Common myeloid progenitor, CD34-positive (primary cell): ENCODE results near the gene ATP5F1D.
A peak's percentile ranks its signal among the peaks of the same experiment; 100 is the strongest.

Experiments used
- CTCF ChIA-PET: fragments of 350-600 bp; sonication (Branson Sonifier 250); formaldehyde crosslinking; loops from one replicate; lab custom pipeline; 2021; ENCODE audit warnings: antibody characterized with exemption; lab: Charles Lee
- POLR2A ChIA-PET: fragments of 350-600 bp; sonication (Branson Sonifier 250); formaldehyde crosslinking; loops from one replicate; lab custom pipeline; 2021; ENCODE audit warnings: antibody characterized with exemption; lab: Charles Lee
- DNase-seq, 3 donors: peaks; one replicate each; pipeline versions ENCODE4 v3.0.0 to v3.0.0-alpha.2; 2013
- H3K27ac ChIP-seq, 2 experiments: 1 replicate in 1 of 2; 2 replicates in 1 of 2; pipeline ENCODE4 v1.7.0; 2013; ENCODE audit warnings: inconsistent platforms in 2 of 2, low read length in 2 of 2, mild to moderate bottlenecking in 2 of 2, low read depth in 1 of 2, moderate library complexity in 1 of 2; ENCODE audit not compliant: severe bottlenecking in 2 of 2, insufficient read depth in 1 of 2, poor library complexity in 1 of 2
- H3K27me3 ChIP-seq, 5 experiments: replicated peaks in 2 of 5; 1 replicate in 3 of 5; 2 replicates in 2 of 5; pipeline versions ENCODE4 v1.6.1 to v1.7.0; 2013; ENCODE audit warnings: low read length in 4 of 5, mild to moderate bottlenecking in 2 of 5, moderate library complexity in 2 of 5, inconsistent platforms in 1 of 5; ENCODE audit not compliant: insufficient read depth in 5 of 5, control insufficient read depth in 4 of 5
- H3K36me3 ChIP-seq, 4 experiments: 1 replicate in 2 of 4; 2 replicates in 2 of 4; pipeline versions ENCODE4 v1.6.1 to v1.7.0; 2013; ENCODE audit warnings: low read length in 3 of 4, control low read depth in 1 of 4, mild to moderate bottlenecking in 1 of 4; ENCODE audit not compliant: control insufficient read depth in 4 of 4, insufficient read depth in 4 of 4
- H3K4me1 ChIP-seq, 4 experiments: 1 replicate in 3 of 4; 2 replicates in 1 of 4; pipeline versions ENCODE4 v1.6.1 to v1.7.1; 2013; ENCODE audit warnings: low read length in 3 of 4, mild to moderate bottlenecking in 3 of 4, control low read depth in 1 of 4, inconsistent platforms in 1 of 4, moderate library complexity in 1 of 4; ENCODE audit not compliant: control insufficient read depth in 4 of 4, insufficient read depth in 4 of 4; ENCODE audit errors: control extremely low read depth in 1 of 4
- H3K4me3 ChIP-seq, 7 experiments: 1 replicate in 4 of 7; 2 replicates in 3 of 7; pipeline versions ENCODE4 v1.5.1 to v1.7.0; 2013; ENCODE audit warnings: mild to moderate bottlenecking in 7 of 7, low read length in 6 of 7, moderate library complexity in 6 of 7, inconsistent platforms in 2 of 7, low read depth in 2 of 7, control low read depth in 1 of 7; ENCODE audit not compliant: insufficient read depth in 4 of 7, control insufficient read depth in 1 of 7; ENCODE audit errors: extremely low read depth in 1 of 7
- H3K9me3 ChIP-seq, 5 experiments: 1 replicate in 4 of 5; 2 replicates in 1 of 5; pipeline versions ENCODE4 v1.6.1 to v1.7.1; 2013; ENCODE audit warnings: low read length in 4 of 5, mild to moderate bottlenecking in 2 of 5, inconsistent platforms in 1 of 5, low read depth in 1 of 5, moderate library complexity in 1 of 5; ENCODE audit not compliant: control insufficient read depth in 4 of 5, insufficient read depth in 2 of 5; ENCODE audit errors: control extremely low read depth in 1 of 5
- WGBS: methylation state at CpG from one replicate; pipeline ENCODE4 v1.1.5; 2013; ENCODE audit not compliant: insufficient coverage; 5-methylcytosine and 5-hydroxymethylcytosine counted together

Gene ATP5F1D

GRCh38 chr19:1273263-1274041 is 31.9 kb downstream of the ATP5F1D start:
- peaks cover 2 to 55% (median 41%) of the 10 kb centered on the region in 4 experiments for H3K36me3 ChIP-seq
- DNase-seq = no peak
- WGBS = 93% methylated on average over 21 of the region's 25 CpGs
- POLR2A ChIA-PET = interaction anchor here (1.8 kb wide), 1 partner anchor 29 kb away, joined by 5 read pairs; no protein-coding TSS in a partner anchor
- CTCF ChIA-PET = interaction anchor here (2.8 kb wide), 1 partner anchor 29 kb away, joined by 15 read pairs; no protein-coding TSS in a partner anchor
- no peaks in the 10 kb centered on the region for H3K27me3 ChIP-seq
- peak overlapping the region in 1 of 2 experiments; percentile 94 for H3K27ac ChIP-seq
- H3K9me3 ChIP-seq = no peaks in the 10 kb centered on the region
- peaks cover 8 to 71% (median 67%) of the 10 kb centered on the region in 4 experiments for H3K4me1 ChIP-seq
- no peak overlapping the region for H3K4me3 ChIP-seq

GRCh38 chr19:1274081-1274851 is 32.7 kb downstream of the ATP5F1D start:
- no peak for DNase-seq
- WGBS = 92% methylated on average over 43 of the region's 46 CpGs
- ChIA-PET CTCF (interaction anchor here (2.8 kb wide), 1 partner anchor 30 kb away, joined by 15 read pairs; no protein-coding TSS in a partner anchor), POLR2A (interaction anchor here (1.3 to 2.0 kb wide), 3 partner anchors 8 to 30 kb away, joined by 4 to 6 read pairs (median 5); no protein-coding TSS in a partner anchor)
- Histone ChIP-seq H3K4me3 (peak overlapping the region in 4 of 7 experiments; percentile 52 to 84 (median 78)), H3K36me3 (peaks cover 2 to 62% (median 48%) of the 10 kb centered on the region in 4 experiments), H3K27ac (peak overlapping the region in 1 of 2 experiments; percentile 92), H3K9me3 (no peaks in the 10 kb centered on the region), H3K4me1 (peaks cover 8 to 67% (median 62%) of the 10 kb centered on the region in 4 experiments), H3K27me3 (no peaks in the 10 kb centered on the region)

GRCh38 chr19:1274852-1275259 is 33.3 kb downstream of the ATP5F1D start:
- Histone ChIP-seq H3K36me3 (peaks cover 2 to 67% (median 50%) of the 10 kb centered on the region in 4 experiments), H3K4me1 (peaks cover 6 to 64% (median 57%) of the 10 kb centered on the region in 4 experiments), H3K27me3 (no peaks in the 10 kb centered on the region), H3K27ac (peak overlapping the region in 1 of 2 experiments; percentile 92), H3K4me3 (peak overlapping the region in 5 of 7 experiments; percentile 39 to 84 (median 77)), H3K9me3 (no peaks in the 10 kb centered on the region)
- ChIA-PET CTCF (interaction anchor here (1.0 to 2.8 kb wide), 3 partner anchors 8 to 31 kb away, joined by 3 to 15 read pairs (median 5); no protein-coding TSS in a partner anchor), POLR2A (interaction anchor here (0.5 to 2.0 kb wide), 5 partner anchors 9 to 128 kb away, joined by 3 to 6 read pairs (median 4); no protein-coding TSS in a partner anchor)
- 60% methylated on average over 38 of the region's 44 CpGs for WGBS
- no peak for DNase-seq

GRCh38 chr19:1275260-1275975 is 33.9 kb downstream of the ATP5F1D start, which contains the start of gene FAM174C:
Gene FAM174C, plus strand, starts transcription at chr19:1275530. Its CDS starts 20 bp downstream, at chr19:1275550.
- Histone ChIP-seq H3K4me1 (peaks cover 3 to 58% (median 52%) of the 10 kb centered on the region in 4 experiments), H3K4me3 (peak within 1 kb of the TSS; percentile 39 to 84 (median 76)), H3K27me3 (no peaks in the 10 kb centered on the region), H3K36me3 (peaks cover 2 to 72% (median 50%) of the 10 kb centered on the region in 4 experiments), H3K9me3 (no peaks in the 10 kb centered on the region), H3K27ac (peak within 1 kb of the TSS; percentile 88 to 92)
- CTCF ChIA-PET = interaction anchor here (1.0 to 1.7 kb wide), 2 partner anchors 9 to 31 kb away, joined by 3 to 5 read pairs; no protein-coding TSS in a partner anchor
- POLR2A ChIA-PET = interaction anchor here (0.5 to 2.0 kb wide), 5 partner anchors 9 to 127 kb away, joined by 3 to 6 read pairs (median 4); no protein-coding TSS in a partner anchor
- peak; percentile 99 for DNase-seq
- under 1% methylated on average over 72 of the region's 98 CpGs for WGBS

GRCh38 chr19:1275976-1276627 is 34.6 kb downstream of the ATP5F1D start:
- POLR2A ChIA-PET = interaction anchor here (2.0 kb wide), 1 partner anchor 10 kb away, joined by 6 read pairs; no protein-coding TSS in a partner anchor
- DNase-seq = no peak
- Histone ChIP-seq H3K27ac (peak overlapping the region in 1 of 2 experiments; percentile 92), H3K27me3 (no peaks in the 10 kb centered on the region), H3K4me1 (peaks cover 0 to 52% (median 45%) of the 10 kb centered on the region in 4 experiments), H3K4me3 (peak overlapping the region; percentile 33 to 84 (median 76)), H3K9me3 (no peaks in the 10 kb centered on the region), H3K36me3 (peaks cover 2 to 66% (median 45%) of the 10 kb centered on the region in 4 experiments)
- CTCF ChIA-PET = interaction anchor here (1.7 kb wide), 1 partner anchor 9 kb away, joined by 5 read pairs; no protein-coding TSS in a partner anchor
- 0% methylated on average over 19 of the region's 43 CpGs for WGBS
